Measurements from ENCODE around the gene SYCE3.

Gene SYCE3

GRCh38 chr22:50583294-50583861 is 20.7 kb upstream of the SYCE3 start:
- Histone ChIP-seq H3K36me3 (0 out of 2 replicates have a peak, but pooled peaks cover 3% of the 10 kb centered on the region), H3K27me3 (no peaks in the 10 kb centered on the region), H3K9me3 (no peaks in the 10 kb centered on the region), H3K4me3 (ENCODE audit: low read depth, low read length) (peak overlapping the region; percentile 81), H3K4me1 (no peaks in the 10 kb centered on the region)
- no peak for DNase-seq
- no peak for TF ChIP-seq CTCF (IDR thresholded peaks at IDR 0.05; ENCODE audit: low read depth, low read length)

DNA sequence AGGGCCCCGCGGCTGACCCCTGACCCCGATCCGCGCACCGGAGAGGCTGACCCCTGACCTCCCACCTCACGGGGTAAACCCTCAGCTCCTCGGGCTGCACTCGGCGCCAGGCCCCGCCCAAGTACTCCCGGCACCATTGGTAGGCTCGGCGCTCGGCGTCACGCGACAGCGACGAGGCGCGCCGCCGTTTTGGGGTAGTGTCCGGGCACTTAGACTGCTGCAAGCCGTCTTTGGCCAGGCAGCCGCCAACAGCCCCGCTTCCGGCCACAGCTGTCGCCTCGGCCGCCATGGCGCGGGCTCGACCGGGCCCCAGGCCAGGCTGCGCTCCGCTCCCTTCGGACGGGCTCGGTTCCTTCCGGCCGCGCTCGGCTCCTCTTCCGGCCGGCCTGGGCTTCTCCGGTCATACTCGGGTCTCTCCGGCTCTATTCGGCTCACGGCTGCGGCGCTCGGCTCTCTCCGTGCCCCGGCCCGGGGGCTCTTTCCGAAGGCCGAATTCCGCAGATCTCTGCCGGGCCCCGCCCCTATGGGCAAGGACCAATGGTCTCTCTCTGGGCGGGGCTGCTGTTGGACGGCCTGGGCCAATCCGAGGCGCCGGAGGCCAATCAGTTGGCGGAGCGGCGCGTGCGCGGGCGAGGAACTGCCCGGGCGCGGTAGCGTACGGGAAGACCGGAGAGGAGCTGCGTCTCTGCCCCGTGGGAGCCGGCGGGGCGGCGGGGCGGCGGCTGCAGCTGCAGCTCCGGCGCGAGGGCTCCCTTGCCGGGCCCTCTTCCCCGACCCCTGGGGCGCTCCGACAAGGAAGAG is 20.0 kb upstream of the SYCE3 start, which contains the start of gene CHKB:
CHKB (minus strand) TSS at position 357 of the 801 bp plus-strand sequence; CDS start at position 289, 68 bp downstream.
- no peaks in the 10 kb centered on the region for H3K9me3 ChIP-seq
- H3K27me3 ChIP-seq, result no peaks in the 10 kb centered on the region
- TF ChIP-seq CTCF (IDR thresholded peaks at IDR 0.05; ENCODE audit: low read depth, low read length), result no peak
- no peaks in the 10 kb centered on the region for H3K4me1 ChIP-seq
- H3K36me3 ChIP-seq, result 0 out of 2 replicates have a peak, but pooled peaks cover 3% of the 10 kb centered on the region
- DNase-seq, result peak; percentile 100
- H3K4me3 ChIP-seq (ENCODE audit: low read depth, low read length), result peak within 1 kb of the TSS; percentile 81

DNA sequence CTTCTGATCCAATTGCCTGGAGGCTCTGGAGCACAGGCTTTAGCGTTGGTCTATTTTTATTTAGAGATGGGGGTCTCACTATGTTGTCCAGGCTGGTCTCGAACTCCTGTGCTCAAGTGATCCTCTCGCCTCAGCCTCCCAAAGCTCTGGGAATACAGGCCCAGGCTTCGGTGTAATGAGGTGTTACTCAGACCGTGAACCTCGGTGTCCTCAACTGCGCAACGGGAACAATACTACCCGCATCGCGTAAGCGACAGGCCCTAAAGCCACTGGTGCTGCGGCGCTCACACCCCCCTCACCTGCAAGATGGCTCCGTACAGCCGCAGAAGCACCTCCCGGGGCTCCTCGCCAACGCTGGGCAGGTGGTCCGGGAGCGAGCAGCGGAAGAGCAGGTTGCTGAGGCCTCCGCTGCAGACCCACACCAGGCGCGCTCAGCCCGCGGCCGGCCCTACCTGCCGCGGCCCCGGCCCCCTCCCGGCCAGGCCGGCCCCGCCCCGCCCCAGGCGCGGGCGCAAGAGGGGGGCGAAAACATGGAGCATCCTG is 19.3 kb upstream of the SYCE3 start:
- Histone ChIP-seq H3K4me3 (ENCODE audit: low read depth, low read length) (peak overlapping the region; percentile 81), H3K36me3 (0 out of 2 replicates have a peak, but pooled peaks cover 3% of the 10 kb centered on the region), H3K27me3 (no peaks in the 10 kb centered on the region), H3K9me3 (no peaks in the 10 kb centered on the region), H3K4me1 (no peaks in the 10 kb centered on the region)
- TF ChIP-seq CTCF (IDR thresholded peaks at IDR 0.05; ENCODE audit: low read depth, low read length), result no peak
- DNase-seq, result no peak

- Histone ChIP-seq H3K27me3 (no peaks in the 10 kb centered on the region), H3K4me3 (ENCODE audit: low read depth, low read length) (peak overlapping the region; percentile 81), H3K36me3 (0 out of 2 replicates have a peak, but pooled peaks cover 3% of the 10 kb centered on the region), H3K9me3 (no peaks in the 10 kb centered on the region), H3K4me1 (no peaks in the 10 kb centered on the region)
- no peak for TF ChIP-seq CTCF (IDR thresholded peaks at IDR 0.05; ENCODE audit: low read depth, low read length)
- DNase-seq, result no peak
These were observed 18.6 kb upstream of the SYCE3 start for GRCh38 chr22:50581031-50581949.

GRCh38 chr22:50579752-50580151 is 17.0 kb upstream of the SYCE3 start:
- DNase-seq, result no peak
- Histone ChIP-seq H3K36me3 (0 out of 2 replicates have a peak, but pooled peaks cover 3% of the 10 kb centered on the region), H3K27me3 (no peaks in the 10 kb centered on the region), H3K4me1 (no peaks in the 10 kb centered on the region), H3K9me3 (no peaks in the 10 kb centered on the region), H3K4me3 (ENCODE audit: low read depth, low read length) (no peak overlapping the region)
- no peak for TF ChIP-seq CTCF (IDR thresholded peaks at IDR 0.05; ENCODE audit: low read depth, low read length)
